Parathyroid adenoma (tissue), 2 donors: ENCODE results near the gene VEGFB.

Experiments used
- H2AFZ ChIP-seq: fragments of 300-600 bp; sonication (generic); one replicate; pipeline ENCODE4 v1.7.0; 2017; ENCODE audit warnings: antibody characterized with exemption, mild to moderate bottlenecking
- H3K27ac ChIP-seq: fragments of 300-600 bp; sonication (generic); one replicate; pipeline ENCODE4 v1.7.0; 2017
- H3K27me3 ChIP-seq: fragments of 300-600 bp; sonication (generic); one replicate; pipeline ENCODE4 v1.7.0; 2017; ENCODE audit warnings: low read length; ENCODE audit not compliant: control insufficient read depth, insufficient read depth
- H3K36me3 ChIP-seq: fragments of 300-600 bp; sonication (generic); one replicate; pipeline ENCODE4 v1.7.0; 2017; ENCODE audit warnings: low read length; ENCODE audit not compliant: control insufficient read depth, insufficient read depth
- H3K4me1 ChIP-seq: fragments of 300-600 bp; sonication (generic); one replicate; pipeline ENCODE4 v1.7.0; 2017; ENCODE audit warnings: control low read depth
- H3K4me2 ChIP-seq: fragments of 300-600 bp; sonication (generic); one replicate; pipeline ENCODE4 v1.7.0; 2017; ENCODE audit warnings: low read length
- H3K4me3 ChIP-seq: fragments of 300-600 bp; sonication (generic); one replicate; pipeline ENCODE4 v1.7.0; 2017; ENCODE audit warnings: low read depth, low read length
- H3K79me2 ChIP-seq: fragments of 300-600 bp; sonication (generic); one replicate; pipeline ENCODE4 v1.7.0; 2017; ENCODE audit warnings: control low read depth
- H3K9ac ChIP-seq: fragments of 300-600 bp; sonication (generic); one replicate; pipeline ENCODE4 v1.7.0; 2017; ENCODE audit warnings: mild to moderate bottlenecking
- H3K9me3 ChIP-seq: fragments of 300-600 bp; sonication (generic); one replicate; pipeline ENCODE4 v1.7.0; 2017; ENCODE audit warnings: low read length; ENCODE audit not compliant: control insufficient read depth
- CTCF ChIP-seq: fragments of 300-600 bp; sonication (generic); IDR thresholded peaks from one replicate; pipeline ENCODE4 v1.7.0; 2017; ENCODE audit warnings: antibody characterized with exemption, mild to moderate bottlenecking
- donor health status: primary hyperparathyroidism.

The VEGFB gene

GRCh38 chr11:64275841-64276240, 41.5 kb downstream of the VEGFB start:
- H3K4me2 ChIP-seq = no peak overlapping the region
- H3K4me1 ChIP-seq = no peaks in the 10 kb centered on the region
- H3K79me2 ChIP-seq = no peaks in the 10 kb centered on the region
- H3K4me3 ChIP-seq = no peak overlapping the region
- H3K9ac ChIP-seq = no peak overlapping the region
- no peaks in the 10 kb centered on the region for H3K9me3 ChIP-seq
- H3K27me3 ChIP-seq = no peaks in the 10 kb centered on the region
- no peak overlapping the region for H2AFZ ChIP-seq
- H3K36me3 ChIP-seq = no peaks in the 10 kb centered on the region
- no peak overlapping the region for H3K27ac ChIP-seq
- TF ChIP-seq CTCF = no peak

GRCh38 chr11:64276653-64277431, 42.5 kb downstream of the VEGFB start:
- Histone ChIP-seq H3K27ac (no peak overlapping the region), H3K4me1 (no peaks in the 10 kb centered on the region), H3K9ac (no peak overlapping the region), H3K4me3 (no peak overlapping the region), H3K9me3 (no peaks in the 10 kb centered on the region), H3K27me3 (no peaks in the 10 kb centered on the region), H3K36me3 (no peaks in the 10 kb centered on the region), H2AFZ (no peak overlapping the region), H3K79me2 (peaks cover 5% of the 10 kb centered on the region), H3K4me2 (no peak overlapping the region)
- TF ChIP-seq CTCF = no peak

GRCh38 chr11:64278576-64279190, 44.3 kb downstream of the VEGFB start:
- Histone ChIP-seq H3K4me3 (no peak overlapping the region), H3K4me1 (peaks cover 2% of the 10 kb centered on the region), H2AFZ (no peak overlapping the region), H3K9me3 (no peaks in the 10 kb centered on the region), H3K79me2 (peaks cover 16% of the 10 kb centered on the region), H3K27me3 (no peaks in the 10 kb centered on the region), H3K9ac (no peak overlapping the region), H3K36me3 (no peaks in the 10 kb centered on the region), H3K27ac (no peak overlapping the region), H3K4me2 (no peak overlapping the region)
- no peak for TF ChIP-seq CTCF

- Histone ChIP-seq H3K4me2 (no peak overlapping the region), H3K27me3 (no peaks in the 10 kb centered on the region), H3K9ac (no peak overlapping the region), H3K79me2 (peaks cover 24% of the 10 kb centered on the region), H3K36me3 (no peaks in the 10 kb centered on the region), H3K4me1 (peaks cover 6% of the 10 kb centered on the region), H3K9me3 (no peaks in the 10 kb centered on the region), H3K27ac (no peak overlapping the region), H2AFZ (no peak overlapping the region), H3K4me3 (no peak overlapping the region)
- no peak for TF ChIP-seq CTCF
These were observed 47.8 kb downstream of the VEGFB start for GRCh38 chr11:64281957-64282770.
